ENCODE results near the gene SDCCAG8.

DNA sequence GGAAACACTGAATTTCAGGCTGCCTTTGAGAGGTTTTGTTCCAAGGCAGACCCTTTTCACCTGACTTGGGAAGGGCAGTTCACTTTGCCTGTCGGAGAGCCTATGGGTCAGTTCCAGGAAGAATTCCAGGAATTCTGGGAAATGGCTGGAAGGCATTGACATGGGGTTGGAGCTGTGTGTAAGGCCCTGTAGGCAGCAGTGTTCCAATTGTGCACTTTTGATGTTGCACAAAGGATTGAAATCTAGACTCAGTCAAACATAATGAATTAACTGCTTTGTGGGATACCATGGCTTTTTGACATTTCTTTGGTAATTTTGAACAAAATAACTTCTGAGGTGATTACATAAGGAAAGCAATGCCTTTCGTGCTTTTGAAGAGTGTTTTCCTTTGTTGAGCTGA, 184.6 kb downstream of the SDCCAG8 start:
- TF ChIP-seq CTCF (IDR thresholded peaks at IDR 0.05), result no peak
- no peak for TF ChIP-seq POLR2A (IDR thresholded peaks at IDR 0.05)
- TF ChIP-seq POLR2AphosphoS5 (IDR thresholded peaks at IDR 0.05), result no peak

Measured in suprapubic skin (tissue), 4 donors.